ENCODE data around the gene SLC35F6.
"Not testable (repeated sequence)": the region's sequence is repeated elsewhere in the genome, so short reads cannot be mapped to it uniquely, and the experiment has no call there.

Gene SLC35F6

DNA sequence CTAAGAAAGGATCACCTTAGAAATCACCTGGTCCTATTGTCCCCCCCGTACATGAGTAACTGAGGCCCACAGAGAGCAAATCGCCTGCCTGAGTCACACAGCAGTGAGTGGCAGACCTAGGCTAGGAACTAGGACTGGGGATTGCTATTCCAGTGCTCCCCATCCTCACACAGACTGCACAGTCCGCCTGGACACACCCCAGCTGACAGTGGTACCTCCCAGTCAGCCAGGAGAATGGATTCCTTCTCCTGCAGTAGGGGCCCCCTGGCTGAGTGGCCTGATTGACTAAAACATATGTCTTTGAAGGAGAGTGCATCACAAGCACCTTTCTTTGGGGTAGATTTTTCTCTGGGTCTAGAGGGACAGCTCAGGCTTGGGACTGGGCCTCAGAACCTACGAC is 32.4 kb upstream of the SLC35F6 start:
- DNase-seq: no peak

DNA sequence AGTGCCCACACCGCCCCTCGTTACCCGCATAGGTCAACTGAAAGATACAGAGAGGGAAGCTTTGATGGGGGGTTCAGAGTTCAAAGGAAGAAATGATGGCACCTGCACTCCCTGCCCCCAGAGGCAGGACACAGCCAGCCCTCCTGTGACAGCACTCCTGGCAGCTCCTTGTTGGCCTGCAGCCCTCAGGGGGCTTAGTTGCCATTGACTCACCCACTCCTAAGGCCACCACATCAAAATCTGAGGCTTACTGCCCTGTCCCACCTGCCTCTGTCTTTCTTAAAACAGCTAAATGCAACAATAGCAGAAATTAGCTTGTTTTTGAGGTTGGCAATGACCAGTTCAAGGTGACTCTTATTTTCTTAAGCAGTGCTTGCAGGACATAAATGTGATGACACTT is 31.6 kb upstream of the SLC35F6 start:
- no peak for DNase-seq

DNA sequence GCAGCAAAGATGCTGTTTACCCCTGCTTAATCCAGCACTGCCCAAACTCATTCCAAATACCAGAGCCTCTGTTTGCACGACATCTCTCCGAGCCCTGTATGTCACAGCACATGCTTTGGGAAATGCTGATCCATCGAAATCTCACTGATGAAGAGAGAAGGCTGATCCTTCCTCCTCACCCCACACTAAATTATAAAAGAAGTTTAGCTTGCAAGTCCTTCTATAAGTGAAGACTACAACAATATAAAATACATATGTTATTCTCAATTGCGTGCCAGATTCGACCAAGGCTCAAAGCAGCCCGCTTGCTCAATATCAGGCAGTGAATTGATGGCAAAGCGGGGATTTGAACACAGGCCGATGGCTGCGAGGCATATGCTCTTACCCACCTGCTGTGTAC is 30.7 kb upstream of the SLC35F6 start:
- DNase-seq: no peak

DNA sequence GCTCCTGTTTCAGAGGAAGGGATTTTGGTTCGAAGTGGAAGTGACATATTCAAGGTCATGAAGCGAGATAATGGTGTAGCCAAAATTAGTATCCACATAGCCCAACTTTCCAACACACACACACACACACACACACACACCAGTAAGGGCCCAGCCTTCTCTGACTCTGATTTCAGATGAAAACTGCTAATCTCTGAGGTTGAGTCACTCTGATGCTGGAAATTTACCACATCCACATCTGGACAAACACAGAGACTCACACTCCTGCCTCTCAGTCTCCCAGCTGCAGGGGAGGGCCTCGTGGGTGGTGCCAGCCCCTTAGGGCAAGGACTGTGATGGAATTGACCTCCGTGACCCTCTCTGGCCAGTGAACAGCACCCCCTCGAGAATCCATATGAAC is 29.0 kb upstream of the SLC35F6 start:
- DNase-seq: no peak

DNA sequence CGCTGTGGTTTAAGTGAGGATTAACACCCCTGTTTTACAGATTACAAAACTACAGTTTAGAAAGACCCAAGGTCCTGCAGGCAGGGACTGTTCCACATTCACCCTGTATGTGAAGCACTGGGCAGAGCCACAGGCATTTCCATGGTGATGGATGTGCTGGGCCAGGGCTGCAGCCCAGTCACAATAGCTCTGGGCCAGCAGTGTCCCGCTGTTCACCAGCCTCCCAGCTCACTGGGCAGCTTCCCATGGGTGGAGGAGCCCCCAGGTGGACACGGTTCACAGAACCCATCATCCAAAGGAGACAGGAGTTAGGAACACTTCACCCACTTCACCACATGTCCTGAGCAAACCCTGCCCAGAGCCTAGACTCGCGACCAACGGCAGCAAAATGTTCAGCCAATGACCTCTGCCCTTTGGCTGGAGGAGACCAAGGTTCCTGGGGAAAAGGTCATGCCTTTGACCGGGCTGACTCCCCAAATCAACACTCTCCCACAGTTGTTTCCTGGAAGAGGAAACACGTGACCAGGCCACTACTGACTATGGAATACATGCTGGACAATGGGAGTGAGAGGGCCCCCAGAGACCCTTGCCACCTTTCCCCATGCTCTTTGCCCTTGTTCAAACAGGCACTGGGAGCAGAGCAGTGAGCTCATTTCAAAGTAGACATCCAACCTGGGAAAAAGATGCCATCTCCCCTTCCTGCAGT is 28.0 kb upstream of the SLC35F6 start:
- DNase-seq: no peak

DNA sequence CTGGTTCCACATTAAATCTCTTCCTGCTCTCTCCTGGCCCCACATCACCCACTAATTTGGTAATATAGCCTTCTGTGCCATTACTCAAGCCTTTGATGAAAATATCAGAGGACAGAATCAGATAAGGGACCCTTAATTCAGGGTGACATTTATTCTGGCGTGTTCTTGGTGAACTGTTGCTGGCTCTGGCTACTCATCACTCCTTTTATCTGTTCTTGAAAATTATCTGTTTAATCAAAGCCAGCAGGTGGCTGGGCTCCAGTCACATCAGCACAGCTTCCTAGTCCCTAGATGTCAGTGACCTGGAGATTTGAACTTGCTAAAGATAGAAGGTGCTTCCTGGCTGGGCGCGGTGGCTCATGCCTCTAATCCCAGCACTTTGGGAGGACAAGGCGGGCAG is 26.9 kb upstream of the SLC35F6 start:
- no peak for DNase-seq

DNA sequence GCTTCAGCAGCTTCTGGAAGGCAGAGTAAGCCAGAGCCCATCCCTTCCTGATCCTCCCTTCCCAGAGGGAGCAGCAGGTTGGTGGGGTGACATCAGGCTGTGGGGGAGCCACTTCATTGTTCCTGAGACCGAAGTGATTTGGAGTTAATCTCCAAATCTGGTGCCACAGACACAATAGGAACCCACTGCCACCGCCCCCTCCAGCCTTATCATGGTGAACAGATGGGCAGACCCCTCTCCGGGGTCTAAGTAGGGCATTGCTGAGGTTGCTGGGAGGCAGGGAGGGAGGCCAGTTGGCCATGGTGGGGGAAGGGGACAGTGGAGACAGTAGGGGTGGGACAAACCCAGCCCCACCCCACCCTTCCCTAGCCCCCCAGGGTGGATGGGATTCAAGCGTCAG is 25.6 kb upstream of the SLC35F6 start:
- no peak for DNase-seq

DNA sequence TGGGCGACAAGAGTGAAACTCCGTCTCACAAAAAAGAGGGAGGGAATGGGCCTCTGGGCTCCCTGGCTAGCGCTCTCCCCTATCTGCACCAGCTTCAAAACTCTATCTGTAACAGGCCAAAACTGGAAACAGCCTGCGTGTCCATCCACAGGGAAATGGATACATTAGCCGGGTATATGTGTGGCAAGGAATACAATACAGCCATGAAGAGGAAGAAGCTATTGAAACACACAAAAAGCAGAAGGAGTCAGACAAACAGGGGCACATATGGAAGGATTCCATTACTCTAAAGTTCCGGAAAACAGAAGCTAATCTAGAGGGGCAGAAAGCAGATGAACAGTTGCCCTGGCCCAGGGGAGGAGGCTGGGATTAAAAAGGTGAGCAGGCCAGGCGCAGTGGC is 24.6 kb upstream of the SLC35F6 start:
- DNase-seq: no peak

DNA sequence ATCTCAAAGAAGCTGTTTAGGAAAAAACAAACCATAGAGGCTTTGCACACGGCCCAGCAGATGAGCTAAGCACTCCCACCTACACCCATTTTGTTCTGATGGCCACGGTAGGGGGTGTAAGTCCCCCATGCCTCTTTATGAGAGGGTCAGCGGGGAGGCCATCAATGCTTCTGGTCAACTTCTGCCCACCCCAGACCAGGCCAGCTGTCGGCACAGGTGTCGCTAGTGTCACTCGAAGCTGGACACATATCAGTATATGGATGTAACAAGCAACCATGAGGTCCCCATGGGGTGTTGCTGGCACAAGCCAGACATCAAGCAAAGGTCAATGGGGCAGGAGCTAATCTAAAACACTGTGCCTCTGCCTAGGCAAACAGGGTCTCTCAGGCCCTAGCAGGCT is 23.7 kb upstream of the SLC35F6 start:
- no peak for DNase-seq

DNA sequence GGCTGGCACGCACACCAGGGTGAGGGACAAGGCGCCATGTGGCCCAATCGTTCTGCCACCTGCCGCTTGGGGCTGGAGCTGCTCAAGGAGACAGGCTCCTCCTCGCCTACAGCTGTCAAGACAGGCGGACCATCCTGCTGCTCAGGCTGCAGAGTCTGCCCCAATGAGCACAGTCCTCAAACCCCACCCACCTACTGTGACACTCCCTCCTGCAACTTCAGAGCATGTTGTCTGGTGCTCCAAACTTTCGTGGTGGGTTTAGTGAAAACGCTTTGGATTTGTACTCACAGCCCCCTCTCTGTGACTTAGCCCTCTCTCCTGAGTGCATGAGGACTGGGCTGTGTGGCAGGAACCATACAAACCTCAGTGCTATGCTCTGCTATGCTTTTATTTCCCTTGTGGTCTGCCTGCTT is 23.2 kb upstream of the SLC35F6 start:
- no peak for DNase-seq

DNA sequence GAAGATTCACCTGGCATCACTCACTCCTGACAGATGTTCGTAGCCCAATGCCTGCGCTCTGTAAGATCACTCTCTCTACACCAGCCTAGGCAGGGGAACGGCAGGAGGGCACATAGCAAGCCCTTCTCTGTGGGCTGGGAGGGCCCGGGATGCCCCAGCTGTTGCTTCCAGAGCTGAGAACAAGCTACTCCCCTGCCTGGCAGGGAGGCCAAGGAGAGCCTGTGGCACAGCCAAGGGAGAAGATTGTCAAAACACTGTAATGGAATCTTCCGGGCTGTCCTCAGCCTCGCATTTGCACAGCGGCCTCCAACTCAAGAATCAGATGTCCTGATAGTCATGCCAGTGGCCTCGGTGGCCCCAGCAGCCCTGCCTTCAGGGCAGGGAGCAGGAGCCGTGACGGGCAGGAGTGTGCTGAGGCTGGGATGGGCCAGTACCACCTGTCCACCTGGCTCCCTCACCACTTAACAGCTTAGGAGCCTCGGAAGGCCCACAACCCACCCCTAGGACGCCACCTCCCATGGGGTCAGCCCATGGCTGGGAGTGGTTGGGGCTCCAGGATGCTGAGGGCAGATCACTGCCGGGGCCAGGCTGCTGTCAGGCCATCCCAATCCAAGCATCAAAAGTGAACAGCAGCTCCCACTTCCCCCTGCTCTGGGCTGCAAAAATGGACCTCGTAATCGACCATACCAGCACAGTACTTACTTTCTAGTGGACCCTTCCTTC is 21.9 kb upstream of the SLC35F6 start:
- no peak for DNase-seq

DNA sequence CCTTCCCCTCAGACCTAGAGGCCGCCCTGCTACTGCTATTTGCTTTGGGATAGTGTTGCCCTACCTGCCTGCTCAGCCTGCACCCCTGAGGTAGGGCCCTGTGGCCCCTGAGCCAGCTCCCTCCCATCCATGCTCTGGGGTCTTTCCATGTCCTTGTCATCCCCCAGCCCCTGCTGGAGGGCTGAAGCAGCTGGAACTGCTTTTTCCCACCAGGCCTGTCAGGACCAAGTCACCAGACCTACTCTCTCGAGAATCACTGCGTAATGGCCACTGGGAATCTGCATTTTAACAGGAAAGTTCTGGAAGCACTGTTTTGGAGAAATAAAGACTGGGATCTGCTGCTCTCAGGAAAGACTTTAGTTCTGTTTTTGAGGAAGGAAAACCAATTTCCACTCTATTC is 20.2 kb upstream of the SLC35F6 start:
- no peak for DNase-seq

DNA sequence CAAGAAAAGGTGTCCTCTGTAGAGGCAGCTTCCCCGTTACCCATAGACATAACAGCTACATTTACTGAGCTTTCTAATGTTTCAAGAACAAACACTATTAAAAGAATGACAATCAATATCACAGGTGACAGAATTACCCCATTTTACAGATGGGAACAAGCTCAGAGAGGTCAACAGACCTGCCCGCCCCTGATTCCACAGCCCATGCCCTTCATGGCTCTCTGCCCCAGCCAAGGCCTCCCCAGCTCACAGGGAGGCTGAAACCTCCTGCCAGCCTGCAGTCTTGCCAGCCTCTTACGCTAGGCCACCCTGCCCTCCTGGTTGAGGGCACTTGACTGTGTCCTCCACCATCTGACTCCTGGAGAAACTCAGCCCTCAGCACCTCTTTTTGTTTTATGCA is 19.1 kb upstream of the SLC35F6 start:
- no peak for DNase-seq

DNA sequence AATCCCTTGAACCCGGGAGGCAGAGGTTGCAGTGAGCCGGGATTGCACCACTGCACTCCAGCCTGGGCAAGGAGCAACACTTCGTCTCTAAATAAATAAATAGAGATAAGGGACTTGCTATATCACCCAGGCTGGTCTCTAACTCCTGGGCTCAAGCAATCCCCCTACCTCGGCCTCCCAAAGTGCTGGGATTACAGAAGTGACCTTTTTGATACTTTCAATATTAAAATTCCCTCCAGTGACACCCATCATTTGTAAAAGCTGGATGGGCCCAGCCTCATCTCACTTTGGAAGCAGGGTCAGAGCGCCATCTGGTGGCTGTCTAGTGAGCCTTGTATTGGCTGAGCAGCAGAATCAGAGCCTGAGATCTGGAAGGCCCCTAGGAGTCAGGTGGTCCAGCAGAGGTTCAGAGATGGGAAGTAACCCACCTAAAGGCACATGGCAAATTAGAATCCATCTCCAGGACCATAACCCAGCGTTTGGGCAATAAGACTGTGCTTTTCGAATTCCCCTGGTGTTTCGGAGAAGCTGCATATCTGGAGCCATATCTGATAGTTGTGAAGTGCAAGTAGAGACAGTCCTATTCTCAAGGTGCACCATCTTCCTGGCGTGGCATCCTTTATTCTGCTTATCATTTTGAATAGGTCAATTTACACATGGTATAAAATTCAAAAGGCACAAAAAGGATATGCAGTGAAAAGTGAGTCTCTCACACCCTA is 18.3 kb upstream of the SLC35F6 start:
- DNase-seq: peak; percentile 68 to 75

DNA sequence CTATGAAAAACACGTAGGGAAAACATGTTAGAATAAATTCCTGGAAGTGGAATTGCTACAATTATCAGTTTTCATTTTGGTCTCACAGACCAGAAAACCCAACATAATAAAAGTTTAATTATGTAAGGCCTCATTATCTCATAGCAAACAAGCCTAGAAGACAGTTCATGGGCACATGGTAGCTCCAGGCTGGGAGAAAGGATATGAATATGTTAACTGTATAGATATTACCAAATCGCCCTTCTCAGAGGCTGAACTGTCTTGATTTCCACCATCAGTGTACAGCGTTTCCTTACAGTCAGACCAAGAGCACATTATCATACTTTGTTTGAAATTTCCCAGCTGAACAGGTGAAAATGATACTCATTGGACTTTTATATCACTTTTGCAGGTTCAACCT is 17.1 kb upstream of the SLC35F6 start:
- no peak for DNase-seq

DNA sequence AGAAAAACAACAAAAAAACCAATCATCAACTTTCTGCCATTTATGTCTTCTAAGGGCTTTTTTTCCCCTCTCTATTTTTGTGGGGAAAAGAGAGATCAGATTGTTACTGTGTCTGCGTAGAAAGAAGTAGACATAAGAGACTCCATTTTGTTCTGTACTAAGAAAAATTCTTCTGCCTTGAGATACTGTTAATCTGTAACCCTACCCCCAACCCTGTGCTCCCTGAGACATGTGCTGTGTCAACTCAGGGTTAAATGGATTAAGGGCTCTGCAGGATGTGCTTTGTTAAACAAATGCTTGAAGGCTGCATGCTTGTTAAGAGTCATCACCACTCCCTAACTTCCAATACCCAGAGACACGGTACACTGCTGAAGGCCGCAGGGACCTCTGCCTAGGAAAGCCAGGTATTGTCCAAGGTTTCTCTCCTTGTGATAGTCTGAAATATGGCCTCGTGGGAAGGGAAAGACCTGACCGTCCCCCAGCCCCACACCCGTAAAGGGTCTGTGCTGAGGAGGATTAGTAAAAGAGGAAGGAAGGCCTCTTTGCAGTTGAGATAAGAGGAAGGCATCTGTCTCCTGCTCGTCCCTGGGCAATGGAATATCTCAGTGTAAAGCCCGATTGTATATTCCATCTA is 14.2 kb upstream of the SLC35F6 start:
- not testable (repeated sequence) for DNase-seq

DNA sequence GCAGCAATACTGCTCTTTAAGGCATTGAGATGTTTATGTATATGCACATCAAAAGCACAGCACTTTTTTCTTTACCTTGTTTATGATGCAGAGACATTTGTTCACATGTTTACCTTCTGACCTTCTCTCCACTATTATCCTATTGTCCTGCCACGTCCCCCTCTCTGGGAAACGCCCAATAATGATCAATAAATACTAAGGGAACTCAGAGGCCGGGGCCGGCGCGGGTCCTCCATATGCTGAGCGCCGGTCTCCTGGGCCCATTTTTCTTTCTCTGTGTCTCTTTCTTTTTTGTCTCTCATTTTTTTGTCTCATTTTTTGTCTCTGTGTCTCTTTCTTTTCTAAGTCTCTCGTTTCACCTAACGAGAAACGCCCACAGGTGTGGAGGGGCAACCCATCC is 13.6 kb upstream of the SLC35F6 start:
- DNase-seq: not testable (repeated sequence)

DNA sequence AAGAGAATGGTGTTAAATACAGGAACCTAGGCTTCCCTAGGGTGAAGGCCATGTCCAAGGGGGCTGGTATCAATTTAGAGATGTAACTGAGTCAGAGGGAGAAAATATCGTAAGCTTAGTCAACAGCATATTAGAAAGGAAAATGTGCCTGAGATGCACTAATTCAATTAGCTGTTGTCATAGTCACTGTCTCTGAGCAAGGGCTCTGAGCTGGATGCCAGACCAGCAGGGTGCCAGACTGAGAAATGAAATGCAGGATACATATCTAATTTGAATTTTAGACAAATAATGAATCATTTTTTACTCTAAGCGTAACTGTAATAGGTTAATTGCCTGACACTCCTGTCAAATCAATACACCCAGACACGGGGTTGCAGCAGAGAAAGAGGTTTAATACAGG is 11.4 kb upstream of the SLC35F6 start:
- DNase-seq: no peak

DNA sequence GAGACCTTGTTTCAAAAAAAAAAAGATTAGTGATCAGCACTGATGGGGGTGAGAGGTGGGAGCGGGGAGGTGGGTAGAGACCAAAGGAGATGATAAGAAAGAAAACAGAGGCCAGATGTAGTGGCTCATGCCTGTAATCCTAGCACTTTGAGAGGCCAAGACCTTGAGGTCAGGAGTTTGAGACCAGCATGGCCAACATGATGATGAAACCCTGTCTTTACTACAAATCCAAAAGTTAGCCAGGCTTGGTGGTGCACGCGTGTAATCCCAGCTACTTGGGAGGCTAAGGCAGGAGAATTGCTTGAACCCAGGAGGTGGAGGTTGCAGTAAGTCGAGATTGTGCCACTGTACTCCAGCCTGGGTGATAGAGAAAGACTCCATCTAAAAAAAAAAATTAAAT is 9.5 kb upstream of the SLC35F6 start:
- no peak for DNase-seq

DNA sequence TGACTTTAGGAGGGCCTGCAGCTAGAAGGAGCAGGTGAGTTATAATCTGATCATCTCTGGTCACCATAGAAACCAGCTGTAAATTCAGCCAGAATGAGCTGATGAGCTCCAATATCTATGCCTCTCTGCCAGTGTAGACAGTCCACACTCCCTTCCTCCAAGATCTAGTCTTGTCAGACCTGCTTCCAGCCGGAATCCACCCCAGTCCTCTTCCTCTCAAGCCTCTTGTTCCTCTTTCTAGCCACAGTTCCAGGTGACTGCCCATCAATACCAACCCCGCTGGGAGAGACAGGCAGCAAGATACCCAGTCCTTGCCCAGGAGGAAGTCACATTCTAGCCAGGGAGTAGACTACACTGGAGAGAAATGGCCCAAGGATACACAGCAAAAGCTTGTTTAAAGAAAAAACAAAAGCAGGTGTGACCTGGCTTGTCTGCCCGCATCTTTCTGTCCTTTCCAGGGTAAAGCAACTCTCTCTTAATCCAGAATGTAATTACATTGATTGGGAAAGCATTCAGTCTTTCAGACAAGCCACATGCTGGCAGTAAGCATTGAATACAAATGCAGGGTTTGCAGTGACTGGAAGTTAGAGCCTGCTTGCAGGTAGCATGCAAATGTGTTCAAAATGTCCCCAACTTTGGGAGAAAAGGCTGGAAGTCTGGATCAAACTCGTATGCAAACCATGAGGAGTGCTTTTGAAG is 9.0 kb upstream of the SLC35F6 start:
- peak; percentile 33 to 75 for DNase-seq

DNA sequence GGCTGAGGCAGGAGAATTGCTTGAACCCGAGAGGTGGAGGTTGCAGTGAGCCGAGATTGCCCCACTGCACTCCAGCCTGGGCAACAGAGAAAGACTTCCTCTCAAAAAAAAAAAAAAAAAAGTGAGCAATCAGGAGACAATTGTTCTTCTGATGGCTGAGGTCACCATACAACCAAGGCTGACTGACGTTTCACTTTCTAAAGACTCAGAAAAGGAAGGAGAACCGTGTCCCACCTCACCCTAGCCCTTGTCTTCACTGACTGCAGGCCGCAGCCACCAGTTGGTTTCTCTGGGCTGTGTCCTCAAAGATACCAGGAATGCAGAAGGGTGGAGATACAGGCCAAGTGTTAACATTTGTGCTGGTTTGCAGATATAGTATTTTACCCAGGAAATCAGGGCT is 7.7 kb upstream of the SLC35F6 start:
- DNase-seq: no peak

DNA sequence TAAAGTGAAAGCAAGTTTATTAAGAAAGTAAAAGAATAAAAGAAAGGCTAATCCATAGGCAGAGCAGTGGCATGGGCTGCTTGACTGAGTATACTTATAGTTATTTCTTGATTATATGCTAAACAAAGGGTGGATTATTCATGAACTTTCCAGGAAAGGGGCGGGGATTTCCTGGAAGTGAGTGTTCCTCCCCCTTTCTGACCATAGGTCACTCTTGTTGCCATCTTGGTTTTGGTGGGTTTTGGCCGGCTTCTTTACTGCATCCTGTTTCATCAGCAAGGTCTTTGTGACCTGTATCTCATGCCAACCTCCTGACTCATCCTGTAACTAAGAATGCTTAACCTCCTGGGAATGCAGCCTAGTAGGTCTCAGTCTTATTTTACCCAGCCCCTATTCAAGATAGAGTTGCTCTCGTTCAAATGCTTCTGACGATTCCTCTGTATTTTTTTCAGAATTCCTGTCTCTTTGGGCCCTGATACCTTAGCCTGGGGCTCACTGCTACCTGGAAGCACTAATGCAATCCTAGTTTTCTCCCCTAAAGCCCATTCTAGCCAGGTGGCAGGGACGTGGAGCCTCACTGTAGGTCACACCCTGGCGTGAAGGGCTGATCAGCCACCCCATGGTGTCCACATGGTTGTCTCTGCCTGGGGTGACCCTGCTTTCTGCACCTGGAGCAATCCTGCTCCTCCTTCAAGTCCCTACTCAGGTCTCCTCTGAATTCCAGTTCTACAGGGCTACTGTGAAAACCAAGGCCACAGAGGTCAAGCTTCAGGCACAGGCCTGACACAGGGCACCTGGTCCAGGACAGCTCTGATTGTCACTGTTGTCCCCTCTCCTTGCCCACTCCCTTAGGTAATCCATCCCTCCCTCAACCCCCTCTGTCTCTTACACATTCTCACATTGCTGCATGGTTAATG is 6.0 kb upstream of the SLC35F6 start:
- no peak for DNase-seq

Measured in NCI-H187 (cell line).